OCI-LY3 (cell line): Measurements from ENCODE around the gene EYA4.

Source experiments
- H2AFZ ChIP-seq: fragments of 200-600, 300-600 bp; shearing (Covaris generic); 2 replicates; pipeline ENCODE4 v1.6.0; 2014; ENCODE audit warnings: antibody characterized with exemption, low read depth, low read length
- H3K27ac ChIP-seq: fragments of 200-600, 300-600 bp; sonication (generic); 2 replicates; pipeline ENCODE4 v1.5.1; 2014; ENCODE audit warnings: mild to moderate bottlenecking, low read length, moderate library complexity, mixed read lengths
- H3K27me3 ChIP-seq: fragments of 200-600, 300-600 bp; sonication (generic); 2 replicates; pipeline ENCODE4 v1.6.1; 2014; ENCODE audit warnings: low read depth, low read length, mixed read lengths
- H3K36me3 ChIP-seq: fragments of 200-600, 300-600 bp; sonication (generic); replicated peaks from 2 replicates; pipeline ENCODE3; 2014; ENCODE audit warnings: low read depth, low read length, mixed read lengths
- H3K4me1 ChIP-seq: fragments of 300-600, 200-600 bp; sonication (generic); 2 replicates; pipeline ENCODE4 v1.6.1; 2014; ENCODE audit warnings: low read length, mixed read lengths
- H3K4me2 ChIP-seq: fragments of 200-600, 300-600 bp; sonication (generic); 2 replicates; pipeline ENCODE4 v1.6.1; 2014; ENCODE audit warnings: low read length, mixed read lengths
- H3K4me3 ChIP-seq: fragments of 300-600, 200-600 bp; sonication (generic); 2 replicates; pipeline ENCODE4 v1.5.1; 2014; ENCODE audit warnings: antibody characterized with exemption, mild to moderate bottlenecking, low read length, moderate library complexity
- H3K79me2 ChIP-seq: fragments of 300-600, 200-600 bp; shearing (Covaris generic); 2 replicates; pipeline ENCODE4 v1.6.1; 2014; ENCODE audit warnings: mild to moderate bottlenecking, low read length, mixed read lengths
- H3K9ac ChIP-seq: fragments of 300-600, 200-600 bp; shearing (Covaris generic); 2 replicates; pipeline ENCODE4 v1.6.0; 2014; ENCODE audit warnings: mild to moderate bottlenecking, low read length, moderate library complexity
- H3K9me3 ChIP-seq: fragments of 200-600, 300-600 bp; shearing (Covaris generic); 2 replicates; pipeline ENCODE4 v1.6.1; 2014; ENCODE audit warnings: low read length, mixed read lengths; ENCODE audit not compliant: insufficient read depth
- H4K20me1 ChIP-seq: fragments of 200-600, 300-600 bp; sonication (generic); 2 replicates; pipeline ENCODE4 v1.6.1; 2016; ENCODE audit warnings: low read length, mixed read lengths; ENCODE audit not compliant: insufficient read depth
- EZH2phosphoT487 ChIP-seq: fragments of 200-600 bp; shearing (Covaris generic); IDR thresholded peaks from 2 replicates; pipeline ENCODE4 v1.6.1; 2018; ENCODE audit warnings: antibody characterized with exemption, mixed run types, low read depth
- TF ChIP-seq, protein P1 (sequence below): fragments of 200-600, 300-600 bp; sonication (generic); IDR thresholded peaks from 2 replicates; pipeline ENCODE4 v1.5.1; 2014; ENCODE audit warnings: antibody characterized with exemption, low read length, low read depth

Gene EYA4

DNA sequence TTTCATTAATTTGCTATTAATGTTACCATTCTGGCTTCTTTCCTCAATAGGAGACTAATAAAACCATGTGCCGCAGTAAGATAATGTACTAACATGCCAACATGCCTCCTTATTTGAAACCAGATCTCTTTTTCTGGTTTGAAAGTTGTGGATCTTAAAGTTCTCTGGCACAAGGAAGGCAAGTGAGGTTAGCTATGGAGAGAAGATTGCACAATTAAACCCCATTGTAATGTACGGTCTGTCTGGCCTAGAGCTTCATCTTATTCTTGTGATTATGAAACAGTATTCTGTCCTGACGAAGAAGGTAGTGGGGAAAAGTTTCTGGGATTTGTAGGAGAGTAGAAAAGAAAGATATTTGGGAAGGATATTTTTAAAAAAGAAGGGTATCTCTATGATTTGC lies 68.4 kb downstream of the EYA4 start:
- no peak overlapping the region for H3K27ac ChIP-seq
- H3K27me3 ChIP-seq = no peaks in the 10 kb centered on the region
- H3K4me1 ChIP-seq = no peaks in the 10 kb centered on the region
- no peaks in the 10 kb centered on the region for H3K36me3 ChIP-seq
- H2AFZ ChIP-seq = no peak overlapping the region
- H3K79me2 ChIP-seq = no peaks in the 10 kb centered on the region
- H3K4me3 ChIP-seq = no peak overlapping the region
- H3K9me3 ChIP-seq = no peaks in the 10 kb centered on the region
- no peak overlapping the region for H3K4me2 ChIP-seq
- H3K9ac ChIP-seq = no peak overlapping the region
- TF ChIP-seq, protein P1, sequence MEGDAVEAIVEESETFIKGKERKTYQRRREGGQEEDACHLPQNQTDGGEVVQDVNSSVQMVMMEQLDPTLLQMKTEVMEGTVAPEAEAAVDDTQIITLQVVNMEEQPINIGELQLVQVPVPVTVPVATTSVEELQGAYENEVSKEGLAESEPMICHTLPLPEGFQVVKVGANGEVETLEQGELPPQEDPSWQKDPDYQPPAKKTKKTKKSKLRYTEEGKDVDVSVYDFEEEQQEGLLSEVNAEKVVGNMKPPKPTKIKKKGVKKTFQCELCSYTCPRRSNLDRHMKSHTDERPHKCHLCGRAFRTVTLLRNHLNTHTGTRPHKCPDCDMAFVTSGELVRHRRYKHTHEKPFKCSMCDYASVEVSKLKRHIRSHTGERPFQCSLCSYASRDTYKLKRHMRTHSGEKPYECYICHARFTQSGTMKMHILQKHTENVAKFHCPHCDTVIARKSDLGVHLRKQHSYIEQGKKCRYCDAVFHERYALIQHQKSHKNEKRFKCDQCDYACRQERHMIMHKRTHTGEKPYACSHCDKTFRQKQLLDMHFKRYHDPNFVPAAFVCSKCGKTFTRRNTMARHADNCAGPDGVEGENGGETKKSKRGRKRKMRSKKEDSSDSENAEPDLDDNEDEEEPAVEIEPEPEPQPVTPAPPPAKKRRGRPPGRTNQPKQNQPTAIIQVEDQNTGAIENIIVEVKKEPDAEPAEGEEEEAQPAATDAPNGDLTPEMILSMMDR = no peak
- TF ChIP-seq EZH2phosphoT487 = no peak
- H4K20me1 ChIP-seq = no peaks in the 10 kb centered on the region

DNA sequence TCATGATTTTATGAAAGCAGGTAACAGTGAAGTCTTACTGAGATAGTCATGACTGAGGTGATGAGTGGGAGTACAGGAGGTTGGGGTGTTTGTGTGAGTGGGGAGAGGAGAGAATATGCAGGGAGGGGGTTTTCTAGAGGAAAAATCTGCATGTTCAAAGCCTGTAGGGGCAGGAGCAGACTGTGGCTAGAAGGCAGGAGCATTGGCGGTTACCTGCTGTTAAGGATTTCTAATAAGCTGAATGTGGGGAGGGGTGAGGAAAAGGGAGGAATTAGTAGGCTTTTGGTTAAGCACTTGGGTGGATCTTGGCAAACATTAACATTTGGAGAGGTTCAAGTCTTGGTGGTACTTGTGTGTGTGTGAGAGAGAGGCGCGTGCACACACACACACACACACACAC lies 70.8 kb downstream of the EYA4 start:
- H4K20me1 ChIP-seq = no peaks in the 10 kb centered on the region
- no peaks in the 10 kb centered on the region for H3K27me3 ChIP-seq
- no peak overlapping the region for H2AFZ ChIP-seq
- H3K36me3 ChIP-seq = no peaks in the 10 kb centered on the region
- H3K4me3 ChIP-seq = no peak overlapping the region
- no peaks in the 10 kb centered on the region for H3K4me1 ChIP-seq
- H3K27ac ChIP-seq = no peak overlapping the region
- H3K9me3 ChIP-seq = no peaks in the 10 kb centered on the region
- no peaks in the 10 kb centered on the region for H3K79me2 ChIP-seq
- no peak for TF ChIP-seq EZH2phosphoT487
- TF ChIP-seq, protein P1 = no peak
- H3K9ac ChIP-seq = no peak overlapping the region
- no peak overlapping the region for H3K4me2 ChIP-seq

DNA sequence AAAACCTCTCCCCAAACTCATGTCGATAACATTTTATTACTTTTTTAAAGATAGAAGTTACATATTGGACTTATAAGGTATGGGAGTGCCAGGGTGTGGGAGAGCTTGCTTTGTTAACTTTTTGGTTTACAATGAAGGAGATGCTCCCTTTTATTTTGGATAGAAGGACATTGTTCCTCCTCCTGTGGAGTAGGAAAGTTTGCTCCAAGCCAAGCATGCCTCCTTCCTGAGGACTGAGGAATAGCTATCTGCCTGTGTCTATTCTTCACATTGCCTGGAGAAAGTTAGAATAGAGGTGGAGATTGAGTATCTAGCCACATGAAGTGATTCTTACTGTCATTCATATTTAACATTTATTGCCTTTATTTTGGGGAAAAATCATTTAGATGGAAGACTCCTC lies 71.9 kb downstream of the EYA4 start:
- Histone ChIP-seq H3K27ac (no peak overlapping the region), H3K9ac (no peak overlapping the region), H3K27me3 (no peaks in the 10 kb centered on the region), H3K9me3 (no peaks in the 10 kb centered on the region), H3K36me3 (no peaks in the 10 kb centered on the region), H3K4me3 (no peak overlapping the region), H2AFZ (no peak overlapping the region), H3K4me1 (no peaks in the 10 kb centered on the region), H3K4me2 (no peak overlapping the region), H4K20me1 (no peaks in the 10 kb centered on the region), H3K79me2 (no peaks in the 10 kb centered on the region)
- TF ChIP-seq, protein P1 = no peak
- no peak for TF ChIP-seq EZH2phosphoT487

DNA sequence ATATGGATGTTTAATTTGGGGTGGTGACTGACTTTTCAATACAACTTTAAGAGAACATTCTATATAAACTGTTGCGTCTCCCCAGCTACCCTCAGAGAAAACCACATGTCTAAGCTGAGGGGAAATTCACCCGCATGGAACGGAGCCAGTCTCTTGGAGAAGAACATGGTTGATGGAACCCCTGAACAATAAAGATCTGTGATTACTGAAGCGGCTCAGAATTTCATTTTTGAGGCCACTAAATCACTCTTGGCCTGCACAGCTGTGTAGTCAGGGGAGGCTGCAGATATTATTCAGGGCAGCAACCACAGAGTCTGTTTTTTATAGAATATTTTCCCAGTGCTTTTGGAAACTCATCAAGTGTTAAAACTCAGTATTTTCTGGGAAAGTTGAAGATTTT lies 73.8 kb downstream of the EYA4 start:
- Histone ChIP-seq H3K4me2 (no peak overlapping the region), H3K9ac (no peak overlapping the region), H3K4me3 (no peak overlapping the region), H3K36me3 (no peaks in the 10 kb centered on the region), H3K9me3 (no peaks in the 10 kb centered on the region), H2AFZ (no peak overlapping the region), H3K27ac (no peak overlapping the region), H4K20me1 (no peaks in the 10 kb centered on the region), H3K27me3 (no peaks in the 10 kb centered on the region), H3K4me1 (no peaks in the 10 kb centered on the region), H3K79me2 (no peaks in the 10 kb centered on the region)
- TF ChIP-seq, protein P1 = no peak
- TF ChIP-seq EZH2phosphoT487 = no peak
